ENCODE data around the gene NFU1. TPM values are rescaled to one million over a fixed set of nuclear protein-coding genes. Genes with fewer than 3 reads are reported as not detected.
"Not testable (repeated sequence)": the region's sequence is repeated elsewhere in the genome, so short reads cannot be mapped to it uniquely, and the experiment has no call there.

The NFU1 gene
- total RNA-seq, 1 donor, result 19.5 TPM

GRCh38 chr2:69359371-69359770 lies 77.9 kb downstream of the NFU1 start:
- H3K9me3 ChIP-seq (ENCODE audit: low read depth, low read length), result no peaks in the 10 kb centered on the region
- no peaks in the 10 kb centered on the region for H3K27me3 ChIP-seq (ENCODE audit: insufficient read depth, low read length)
- no peak overlapping the region for H3K4me3 ChIP-seq (ENCODE audit: low read length)
- no peaks in the 10 kb centered on the region for H3K4me1 ChIP-seq (ENCODE audit: insufficient read depth, low read length)

GRCh38 chr2:69358914-69359313 lies 78.3 kb downstream of the NFU1 start:
- Histone ChIP-seq H3K27me3 (ENCODE audit: insufficient read depth, low read length) (no peaks in the 10 kb centered on the region), H3K4me3 (ENCODE audit: low read length) (no peak overlapping the region), H3K4me1 (ENCODE audit: insufficient read depth, low read length) (no peaks in the 10 kb centered on the region), H3K9me3 (ENCODE audit: low read depth, low read length) (no peaks in the 10 kb centered on the region)

GRCh38 chr2:69356471-69356870 lies 80.8 kb downstream of the NFU1 start:
- no peaks in the 10 kb centered on the region for H3K4me1 ChIP-seq (ENCODE audit: insufficient read depth, low read length)
- no peaks in the 10 kb centered on the region for H3K27me3 ChIP-seq (ENCODE audit: insufficient read depth, low read length)
- no peaks in the 10 kb centered on the region for H3K9me3 ChIP-seq (ENCODE audit: low read depth, low read length)
- no peak overlapping the region for H3K4me3 ChIP-seq (ENCODE audit: low read length)

- not testable (repeated sequence) for H3K9me3 ChIP-seq (ENCODE audit: low read depth, low read length)
These were observed 82.3 kb downstream of the NFU1 start for GRCh38 chr2:69354976-69355375.

GRCh38 chr2:69353360-69353759 lies 83.9 kb downstream of the NFU1 start:
- Histone ChIP-seq H3K4me1 (ENCODE audit: insufficient read depth, low read length) (no peaks in the 10 kb centered on the region), H3K27me3 (ENCODE audit: insufficient read depth, low read length) (no peaks in the 10 kb centered on the region), H3K9me3 (ENCODE audit: low read depth, low read length) (no peaks in the 10 kb centered on the region), H3K4me3 (ENCODE audit: low read length) (no peak overlapping the region)

More at GRCh38 chr2:69354976-69355375, 82.3 kb downstream of the NFU1 start:
- not testable (repeated sequence) for H3K27me3 ChIP-seq (ENCODE audit: insufficient read depth, low read length); H3K4me1 ChIP-seq (ENCODE audit: insufficient read depth, low read length); H3K4me3 ChIP-seq (ENCODE audit: low read length)

- Histone ChIP-seq H3K9me3 (ENCODE audit: low read depth, low read length) (no peaks in the 10 kb centered on the region), H3K27me3 (ENCODE audit: insufficient read depth, low read length) (no peaks in the 10 kb centered on the region), H3K4me1 (ENCODE audit: insufficient read depth, low read length) (peaks cover 3% of the 10 kb centered on the region), H3K4me3 (ENCODE audit: low read length) (no peak overlapping the region)
These were observed 88.5 kb downstream of the NFU1 start for GRCh38 chr2:69348781-69349180.

Other genes with a start within 250 kb of the NFU1 start
- 23.9 TPM for gene GFPT1, start 50.2 kb downstream of the NFU1 start, total RNA-seq
- gene AAK1, start 206.3 kb upstream of the NFU1 start, total RNA-seq, result 118 TPM